HG02973 (cell line): ENCODE measurements around the gene CFAP97D1.

Experiments
- ATAC-seq: cut with Tn5 transposase; IDR thresholded peaks from one replicate; pipeline ENCODE4 v1.9.1; 2021; ENCODE audit warnings: moderate library complexity; ENCODE audit not compliant: unreplicated experiment

The CFAP97D1 gene

GRCh38 chr17:43767713-43768059, 12.5 kb upstream of the CFAP97D1 start:
- ATAC-seq, result no peak

GRCh38 chr17:43768382-43768781, 11.9 kb upstream of the CFAP97D1 start:
- ATAC-seq, result no peak

GRCh38 chr17:43768943-43769342, 11.3 kb upstream of the CFAP97D1 start:
- ATAC-seq, result no peak

- no peak for ATAC-seq
These were observed 10.8 kb upstream of the CFAP97D1 start for GRCh38 chr17:43769426-43769825.

- ATAC-seq, result no peak
These were observed 10.4 kb upstream of the CFAP97D1 start for GRCh38 chr17:43769859-43770258.

- no peak for ATAC-seq
These were observed 9.3 kb upstream of the CFAP97D1 start for GRCh38 chr17:43770957-43771356.

GRCh38 chr17:43771463-43771862, 8.8 kb upstream of the CFAP97D1 start:
- no peak for ATAC-seq

- no peak for ATAC-seq
These were observed 7.2 kb upstream of the CFAP97D1 start for GRCh38 chr17:43772877-43773648.

GRCh38 chr17:43774304-43775250, 5.7 kb upstream of the CFAP97D1 start:
- ATAC-seq, result no peak

GRCh38 chr17:43778337-43779144, 1.7 kb upstream of the CFAP97D1 start, which contains the start of gene DUSP3:
Gene DUSP3, minus strand, starts transcription at chr17:43778977. Its CDS starts 53 bp downstream, at chr17:43778924.
- peak; percentile 81 for ATAC-seq

GRCh38 chr17:43779145-43780125, 800 bp upstream of the CFAP97D1 start:
- no peak for ATAC-seq

- no peak for ATAC-seq
These were observed 2.9 kb downstream of the CFAP97D1 start for GRCh38 chr17:43782913-43783680.

GRCh38 chr17:43784068-43784467, 3.8 kb downstream of the CFAP97D1 start:
- ATAC-seq, result no peak

GRCh38 chr17:43784628-43785101, 4.4 kb downstream of the CFAP97D1 start:
- no peak for ATAC-seq

GRCh38 chr17:43787728-43788127, 7.5 kb downstream of the CFAP97D1 start:
- no peak for ATAC-seq

- ATAC-seq, result no peak
These were observed 8.3 kb downstream of the CFAP97D1 start for GRCh38 chr17:43788540-43788939.

GRCh38 chr17:43789482-43789881, 9.2 kb downstream of the CFAP97D1 start:
- no peak for ATAC-seq

- no peak for ATAC-seq
These were observed 10.2 kb downstream of the CFAP97D1 start for GRCh38 chr17:43790311-43790940.
